Gastroesophageal sphincter (tissue), 4 donors: Measurements from ENCODE around the gene AGR3. TPM values are rescaled to one million over a fixed set of nuclear protein-coding genes. Genes with fewer than 3 reads are reported as not detected.
A peak's percentile ranks its signal among the peaks of the same experiment; 100 is the strongest.

Experiments used
- ATAC-seq: fragments of 150-250 bp; one replicate; pipeline ENCODE4 v1.9.1; 2016; ENCODE audit warnings: mild to moderate bottlenecking, moderate library complexity
- H3K27ac ChIP-seq, 4 donors: fragments of 200-600 bp; sonication (generic) in 3 of 4; 1 replicate in 3 of 4; 2 replicates in 1 of 4; pipeline ENCODE4 v1.5.1; 2016 to 2019
- H3K27me3 ChIP-seq: fragments of 200-600 bp; sonication (generic); one replicate; pipeline ENCODE4 v1.5.1; 2019
- H3K36me3 ChIP-seq, 2 donors: fragments of 200-600 bp; sonication (generic); one replicate each; pipeline ENCODE4 v1.5.1; 2019; ENCODE audit warnings: control low read depth in 1 of 2
- H3K4me1 ChIP-seq, 3 donors: fragments of 200-600 bp; sonication (generic); 1 replicate in 2 of 3; 2 replicates in 1 of 3; pipeline ENCODE4 v1.5.1; 2016 to 2019; ENCODE audit warnings: control low read depth in 2 of 3
- H3K4me3 ChIP-seq, 2 donors: fragments of 200-600 bp; sonication (generic); one replicate each; pipeline ENCODE4 v1.5.1; 2019; ENCODE audit warnings: mild to moderate bottlenecking in 1 of 2, moderate library complexity in 1 of 2
- H3K9me3 ChIP-seq, 3 donors: fragments of 200-600 bp; sonication (generic); one replicate each; pipeline ENCODE4 v1.5.1; 2017 to 2019; ENCODE audit warnings: control low read depth in 2 of 3
- CTCF ChIP-seq, 4 experiments: fragments of 200-600 bp in 2 of 4; fragments of 450-650 bp in 2 of 4; sonication (generic) in 1 of 4; IDR thresholded peaks; one replicate each; pipeline ENCODE4 v1.5.1; 2017 to 2019; ENCODE audit warnings: antibody characterized with exemption in 4 of 4, mild to moderate bottlenecking in 2 of 4, moderate library complexity in 2 of 4
- EP300 ChIP-seq: sonication (generic); formaldehyde crosslinking; IDR thresholded peaks from one replicate; pipeline ENCODE4 v1.6.1; 2017; ENCODE audit warnings: antibody characterized with exemption, mild to moderate bottlenecking
- POLR2A ChIP-seq, 2 donors: fragments of 450-650 bp; IDR thresholded peaks; one replicate each; pipeline ENCODE4 v1.6.1; 2017; ENCODE audit warnings: antibody characterized with exemption in 2 of 2, mild to moderate bottlenecking in 2 of 2, moderate library complexity in 1 of 2
- POLR2AphosphoS5 ChIP-seq: sonication (generic); formaldehyde crosslinking; IDR thresholded peaks from one replicate; pipeline ENCODE4 v1.6.1; 2017; ENCODE audit warnings: antibody characterized with exemption
- WGBS, 2 donors: methylation state at CpG; one replicate each; pipeline ENCODE4 v1.1.5; 2018; ENCODE audit warnings: low coverage in 1 of 2; 5-methylcytosine and 5-hydroxymethylcytosine counted together
- total RNA-seq, 4 donors: library from RNA; depleted of rRNA; stranded (reverse); fragments of >200 nt; gene quantifications; one replicate each; pipeline ENCODE4 v1.1.0, GENCODE V29; 2016

AGR3 gene
- total RNA-seq, 4 donors from 2014 or later = 5.9 TPM; not detected in 3

GRCh38 chr7:16900209-16900768 lies 18.5 kb upstream of the AGR3 start:
- ATAC-seq = no peak
- TF ChIP-seq EP300 (no peak), POLR2AphosphoS5 (no peak), CTCF (IDR thresholded peaks at IDR 0.05) (no peak), POLR2A (IDR thresholded peaks at IDR 0.05) (no peak)
- H3K9me3 ChIP-seq = peaks cover 0 to 11% (median 0%) of the 10 kb centered on the region in 3 donors

GRCh38 chr7:16891874-16892643 lies 10.3 kb upstream of the AGR3 start:
- TF ChIP-seq CTCF (IDR thresholded peaks at IDR 0.05) (no peak), POLR2A (IDR thresholded peaks at IDR 0.05) (no peak), EP300 (no peak), POLR2AphosphoS5 (no peak)
- H3K27ac ChIP-seq = no peak overlapping the region
- H3K36me3 ChIP-seq = no peaks in the 10 kb centered on the region
- ATAC-seq = no peak
- no peak overlapping the region for H3K4me3 ChIP-seq
- no peaks in the 10 kb centered on the region for H3K9me3 ChIP-seq
- H3K27me3 ChIP-seq = no peaks in the 10 kb centered on the region
- H3K4me1 ChIP-seq = no peaks in the 10 kb centered on the region
- 75% methylated on average over 1 of the region's 1 CpG; no CpG with 5 or more reads in 1 of the 2 donors for WGBS, 2 donors

More at GRCh38 chr7:16900209-16900768, 18.5 kb upstream of the AGR3 start:
- Histone ChIP-seq H3K36me3 (no peaks in the 10 kb centered on the region), H3K27ac (no peak overlapping the region), H3K4me3 (no peak overlapping the region), H3K27me3 (no peaks in the 10 kb centered on the region), H3K4me1 (no peaks in the 10 kb centered on the region)
- 83 to 92% methylated on average over 1 to 3 of the region's 4 CpGs for WGBS, 2 donors

GRCh38 chr7:16891338-16891737 lies 9.6 kb upstream of the AGR3 start:
- Histone ChIP-seq H3K36me3 (no peaks in the 10 kb centered on the region), H3K9me3 (no peaks in the 10 kb centered on the region), H3K27ac (no peak overlapping the region), H3K27me3 (no peaks in the 10 kb centered on the region), H3K4me1 (no peaks in the 10 kb centered on the region), H3K4me3 (no peak overlapping the region)
- ATAC-seq = no peak
- TF ChIP-seq POLR2A (IDR thresholded peaks at IDR 0.05) (no peak), CTCF (IDR thresholded peaks at IDR 0.05) (peak in 1 of 4 experiments; percentile 50)
- 30 to 42% methylated on average over 2 of the region's 2 CpGs for WGBS, 2 donors

- H3K9me3 ChIP-seq = no peaks in the 10 kb centered on the region
- H3K4me1 ChIP-seq = no peaks in the 10 kb centered on the region
- ATAC-seq = no peak
- no peak overlapping the region for H3K27ac ChIP-seq
- H3K4me3 ChIP-seq = no peak overlapping the region
- no peaks in the 10 kb centered on the region for H3K27me3 ChIP-seq
- TF ChIP-seq POLR2AphosphoS5 = no peak
- no peak for TF ChIP-seq POLR2A (IDR thresholded peaks at IDR 0.05)
- no peak for TF ChIP-seq EP300
- TF ChIP-seq CTCF (IDR thresholded peaks at IDR 0.05) = no peak
- 86 to 100% methylated on average over 1 of the region's 1 CpG for WGBS, 2 donors
- H3K36me3 ChIP-seq = no peaks in the 10 kb centered on the region
These were observed 8.2 kb upstream of the AGR3 start for GRCh38 chr7:16889851-16890415.
